ENCODE results near the gene RCOR1.

DNA sequence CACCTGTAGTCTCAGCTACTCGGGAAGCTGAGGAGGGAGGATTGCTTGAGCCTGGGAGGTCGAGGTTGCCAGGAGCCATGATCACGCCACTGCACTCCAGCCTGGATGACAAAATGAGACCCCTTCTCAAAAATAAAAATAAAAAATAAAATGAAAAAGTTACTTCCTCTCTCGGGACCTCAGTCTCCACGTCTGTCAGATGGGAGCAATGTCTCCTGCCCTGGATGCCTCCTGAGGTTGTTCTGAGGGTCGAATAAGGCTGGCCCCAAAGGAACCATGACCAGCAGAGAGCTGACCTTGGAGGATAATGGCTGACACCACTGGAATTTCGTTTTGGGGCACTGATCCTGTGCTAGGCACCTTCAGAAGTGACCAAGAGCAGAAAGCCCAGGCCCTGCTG lies 13.6 kb upstream of the RCOR1 start:
- TF ChIP-seq, protein P1, sequence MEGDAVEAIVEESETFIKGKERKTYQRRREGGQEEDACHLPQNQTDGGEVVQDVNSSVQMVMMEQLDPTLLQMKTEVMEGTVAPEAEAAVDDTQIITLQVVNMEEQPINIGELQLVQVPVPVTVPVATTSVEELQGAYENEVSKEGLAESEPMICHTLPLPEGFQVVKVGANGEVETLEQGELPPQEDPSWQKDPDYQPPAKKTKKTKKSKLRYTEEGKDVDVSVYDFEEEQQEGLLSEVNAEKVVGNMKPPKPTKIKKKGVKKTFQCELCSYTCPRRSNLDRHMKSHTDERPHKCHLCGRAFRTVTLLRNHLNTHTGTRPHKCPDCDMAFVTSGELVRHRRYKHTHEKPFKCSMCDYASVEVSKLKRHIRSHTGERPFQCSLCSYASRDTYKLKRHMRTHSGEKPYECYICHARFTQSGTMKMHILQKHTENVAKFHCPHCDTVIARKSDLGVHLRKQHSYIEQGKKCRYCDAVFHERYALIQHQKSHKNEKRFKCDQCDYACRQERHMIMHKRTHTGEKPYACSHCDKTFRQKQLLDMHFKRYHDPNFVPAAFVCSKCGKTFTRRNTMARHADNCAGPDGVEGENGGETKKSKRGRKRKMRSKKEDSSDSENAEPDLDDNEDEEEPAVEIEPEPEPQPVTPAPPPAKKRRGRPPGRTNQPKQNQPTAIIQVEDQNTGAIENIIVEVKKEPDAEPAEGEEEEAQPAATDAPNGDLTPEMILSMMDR (IDR thresholded peaks at IDR 0.05): no peak
- no peak for TF ChIP-seq EP300 (IDR thresholded peaks at IDR 0.05)
- TF ChIP-seq POLR2A (IDR thresholded peaks at IDR 0.05): no peak

Measured in upper lobe of left lung (tissue), 4 donors.